ENCODE data around the gene TPST2. TPM values are rescaled to one million over a fixed set of nuclear protein-coding genes. Genes with fewer than 3 reads are reported as not detected.

Gene TPST2
- total RNA-seq, 1 experiment from 2014 or later = 11.8 TPM

DNA sequence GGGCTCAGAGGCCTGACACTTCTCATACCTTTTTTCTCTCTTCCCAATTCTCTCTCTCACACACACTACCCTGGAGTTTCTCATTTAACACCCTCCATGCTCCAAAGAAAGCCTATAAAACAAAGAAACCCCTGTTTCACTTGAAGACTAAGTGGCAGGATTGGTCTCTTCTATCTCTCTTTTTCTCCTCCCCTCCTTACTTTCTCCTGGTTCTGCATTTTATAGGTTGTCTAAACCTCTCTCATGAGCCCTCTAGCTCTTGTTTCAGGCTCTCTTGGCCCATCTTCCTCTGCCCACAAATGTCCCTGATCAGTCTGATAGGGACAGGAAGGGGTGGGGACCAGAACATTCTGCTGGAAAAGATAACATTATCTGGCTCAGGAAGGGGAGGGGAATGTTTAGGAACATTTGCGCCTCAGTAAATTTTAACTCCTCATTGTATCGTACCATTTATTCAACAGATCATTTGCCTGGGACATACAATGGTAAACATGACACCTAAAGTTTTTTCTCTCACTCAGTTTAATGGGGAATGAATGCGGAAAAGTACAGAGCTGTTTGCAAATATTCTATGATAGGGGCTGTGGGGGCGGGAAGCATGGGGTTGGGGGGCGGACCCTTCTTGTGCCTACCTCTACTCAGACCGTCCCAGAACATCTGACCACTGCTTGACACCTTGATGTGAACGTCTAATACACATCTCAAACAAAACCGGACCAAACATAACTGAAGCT is 42.7 kb upstream of the TPST2 start:
- Histone ChIP-seq H3K4me1 (ENCODE audit: control insufficient read depth in 1 of 2, insufficient read depth in 2 of 2, low read length in 2 of 2) (no peaks in the 10 kb centered on the region), H3K9me3 (ENCODE audit: control insufficient read depth in 1 of 2, insufficient read depth in 1 of 2, low read depth in 1 of 2, low read length in 2 of 2) (no peaks in the 10 kb centered on the region), H4K20me1 (ENCODE audit: insufficient read depth) (no peaks in the 10 kb centered on the region), H3K4me3 (replicated peaks in 1 of 2; ENCODE audit: low read depth in 1 of 2, low read length in 2 of 2) (no peak overlapping the region), H3K4me2 (ENCODE audit: low read length) (no peak overlapping the region), H3K36me3 (ENCODE audit: control insufficient read depth in 1 of 2, insufficient read depth in 2 of 2, low read length in 2 of 2) (no peaks in the 10 kb centered on the region), H3K79me2 (ENCODE audit: insufficient read depth, low read length) (no peaks in the 10 kb centered on the region), H2AFZ (ENCODE audit: low read depth, low read length, poor library complexity, severe bottlenecking) (no peak overlapping the region), H3K27ac (ENCODE audit: low read depth, low read length) (no peak overlapping the region), H3K27me3 (ENCODE audit: insufficient read depth, low read length) (no peaks in the 10 kb centered on the region), H3K9me2 (ENCODE audit: insufficient read depth) (no peaks in the 10 kb centered on the region), H3K9ac (ENCODE audit: low read length) (no peak overlapping the region)
- no peak for DNase-seq (ENCODE audit: low read depth, low spot score)
- ATAC-seq = no peak
- TF ChIP-seq TCF7L2 (IDR thresholded peaks at IDR 0.05; ENCODE audit: borderline replicate concordance, extremely low read depth, insufficient read depth, insufficient read length) (no peak), CTCF (IDR thresholded peaks at IDR 0.05 in 2 of 3, conservative IDR thresholded peaks at IDR 0.05 in 1 of 3; ENCODE audit: borderline replicate concordance in 1 of 3, insufficient read depth in 1 of 3, low read depth in 2 of 3, low read length in 2 of 3) (no peak), SP1 (IDR thresholded peaks at IDR 0.05; ENCODE audit: low read depth) (no peak), EZH2phosphoT487 (IDR thresholded peaks at IDR 0.05; ENCODE audit: borderline replicate concordance) (no peak), CEBPB (IDR thresholded peaks at IDR 0.05; ENCODE audit: low read depth) (no peak), RAD21 (IDR thresholded peaks at IDR 0.05; ENCODE audit: low read depth) (no peak)
- ChIA-PET POLR2A (no interaction called here), CTCF (no interaction called here), RAD21 (ENCODE audit: low non-redundant PET in 1 of 2, low total read pairs in 2 of 2, uncharacterized antibody in 2 of 2, unreplicated experiment in 2 of 2) (no interaction called here)
- intact Hi-C loops (cut with micrococcal nuclease) = no loop called here
- BruUV-seq (replicated peaks) = no TSS peak

DNA sequence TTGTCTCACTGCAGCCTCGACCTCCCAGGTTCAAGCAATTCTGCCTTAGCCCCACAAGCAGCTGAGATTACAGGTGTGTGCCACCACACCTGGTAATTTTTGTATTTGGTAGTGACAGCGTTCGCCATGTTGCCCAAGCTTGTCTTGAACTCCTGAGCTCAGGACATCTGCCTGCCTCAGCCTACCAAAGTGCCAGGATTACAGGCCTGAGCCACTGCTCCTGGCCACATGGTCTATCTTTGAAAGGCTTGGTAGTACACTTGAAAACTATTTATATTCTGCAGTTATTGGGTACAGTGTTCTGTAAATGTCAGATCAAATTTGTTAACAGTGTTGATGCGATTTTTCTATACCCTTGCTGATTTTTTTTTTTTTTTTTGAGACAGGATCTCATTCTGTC is 41.4 kb upstream of the TPST2 start:
- Histone ChIP-seq H3K4me1 (ENCODE audit: control insufficient read depth in 1 of 2, insufficient read depth in 2 of 2, low read length in 2 of 2) (no peaks in the 10 kb centered on the region), H3K36me3 (ENCODE audit: control insufficient read depth in 1 of 2, insufficient read depth in 2 of 2, low read length in 2 of 2) (no peaks in the 10 kb centered on the region), H3K9me3 (ENCODE audit: control insufficient read depth in 1 of 2, insufficient read depth in 1 of 2, low read depth in 1 of 2, low read length in 2 of 2) (no peaks in the 10 kb centered on the region), H3K9me2 (ENCODE audit: insufficient read depth) (no peaks in the 10 kb centered on the region), H3K4me3 (replicated peaks in 1 of 2; ENCODE audit: low read depth in 1 of 2, low read length in 2 of 2) (no peak overlapping the region), H3K27me3 (ENCODE audit: insufficient read depth, low read length) (no peaks in the 10 kb centered on the region), H2AFZ (ENCODE audit: low read depth, low read length, poor library complexity, severe bottlenecking) (no peak overlapping the region), H3K79me2 (ENCODE audit: insufficient read depth, low read length) (no peaks in the 10 kb centered on the region), H4K20me1 (ENCODE audit: insufficient read depth) (no peaks in the 10 kb centered on the region), H3K4me2 (ENCODE audit: low read length) (no peak overlapping the region), H3K27ac (ENCODE audit: low read depth, low read length) (no peak overlapping the region), H3K9ac (ENCODE audit: low read length) (no peak overlapping the region)
- intact Hi-C loops (cut with micrococcal nuclease) = no loop called here
- no peak for DNase-seq (ENCODE audit: low read depth, low spot score)
- BruUV-seq (replicated peaks) = no TSS peak
- POLR2A ChIA-PET = no interaction called here
- RAD21 ChIA-PET (ENCODE audit: low non-redundant PET in 1 of 2, low total read pairs in 2 of 2, uncharacterized antibody in 2 of 2, unreplicated experiment in 2 of 2) = no interaction called here
- TF ChIP-seq YY1 (IDR thresholded peaks at IDR 0.05; ENCODE audit: extremely low read depth, insufficient replicate concordance, low read depth, low read length) = no peak
- TF ChIP-seq EGR1 (IDR thresholded peaks at IDR 0.05; ENCODE audit: low read depth) = no peak
- ATAC-seq = no peak
- CTCF ChIA-PET = interaction anchor here (1.4 kb wide), 1 partner anchor 34 kb away, joined by 3 read pairs; no protein-coding TSS in a partner anchor

Data from HCT116 (cell line).